Measurements from ENCODE around the gene EVX2. TPM values are rescaled to one million over a fixed set of nuclear protein-coding genes. Genes with fewer than 3 reads are reported as not detected.

EVX2 gene
- total RNA-seq, 1 donor from 2014 or later: not detected

DNA sequence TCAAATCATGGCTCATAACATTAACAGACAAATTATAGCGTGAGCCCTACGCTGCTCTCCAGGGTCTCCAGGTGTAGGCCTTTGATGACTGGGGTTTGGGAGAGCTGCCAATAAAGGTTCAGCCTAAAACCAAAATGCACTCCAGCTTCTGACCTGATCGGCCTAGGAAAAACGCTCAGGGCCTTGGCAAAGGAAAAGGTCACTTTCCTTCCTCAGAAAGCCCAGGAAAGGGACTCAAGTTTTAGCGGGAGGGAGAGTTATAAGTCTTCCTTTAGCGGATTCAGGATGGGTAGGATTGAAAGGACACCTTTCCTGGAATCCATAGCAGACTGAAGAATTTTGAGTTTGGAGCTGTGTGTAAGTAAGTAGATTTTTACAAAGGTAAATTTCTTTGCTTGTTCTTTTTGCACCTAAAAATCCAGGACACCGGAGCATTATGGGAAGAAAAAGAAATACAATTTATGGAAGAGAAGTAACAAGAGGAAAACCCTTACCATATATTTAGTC lies 8.8 kb downstream of the EVX2 start:
- H3K27me3 ChIP-seq: peaks cover 100% of the 10 kb centered on the region
- DNase-seq (ENCODE audit: low spot score): no peak
- Mint-ChIP-seq H3K36me3 (no peaks in the 10 kb centered on the region), H3K4me3 (no peak overlapping the region), H3K27ac (no peak overlapping the region), H3K9me3 (peaks cover 5% of the 10 kb centered on the region), H3K27me3 (ENCODE audit: insufficient read depth, low read depth) (peaks cover 88% of the 10 kb centered on the region), H3K4me1 (peaks cover 6% of the 10 kb centered on the region)
- no peak overlapping the region for H3K9ac ChIP-seq
- H3K27ac ChIP-seq: no peak overlapping the region
- H3K4me2 ChIP-seq: no peak overlapping the region
- H3K36me3 ChIP-seq: no peaks in the 10 kb centered on the region
- H3K4me1 ChIP-seq: no peaks in the 10 kb centered on the region
- peaks cover 17% of the 10 kb centered on the region for H3F3A ChIP-seq (ENCODE audit: low read depth)
- TF ChIP-seq, protein P1, sequence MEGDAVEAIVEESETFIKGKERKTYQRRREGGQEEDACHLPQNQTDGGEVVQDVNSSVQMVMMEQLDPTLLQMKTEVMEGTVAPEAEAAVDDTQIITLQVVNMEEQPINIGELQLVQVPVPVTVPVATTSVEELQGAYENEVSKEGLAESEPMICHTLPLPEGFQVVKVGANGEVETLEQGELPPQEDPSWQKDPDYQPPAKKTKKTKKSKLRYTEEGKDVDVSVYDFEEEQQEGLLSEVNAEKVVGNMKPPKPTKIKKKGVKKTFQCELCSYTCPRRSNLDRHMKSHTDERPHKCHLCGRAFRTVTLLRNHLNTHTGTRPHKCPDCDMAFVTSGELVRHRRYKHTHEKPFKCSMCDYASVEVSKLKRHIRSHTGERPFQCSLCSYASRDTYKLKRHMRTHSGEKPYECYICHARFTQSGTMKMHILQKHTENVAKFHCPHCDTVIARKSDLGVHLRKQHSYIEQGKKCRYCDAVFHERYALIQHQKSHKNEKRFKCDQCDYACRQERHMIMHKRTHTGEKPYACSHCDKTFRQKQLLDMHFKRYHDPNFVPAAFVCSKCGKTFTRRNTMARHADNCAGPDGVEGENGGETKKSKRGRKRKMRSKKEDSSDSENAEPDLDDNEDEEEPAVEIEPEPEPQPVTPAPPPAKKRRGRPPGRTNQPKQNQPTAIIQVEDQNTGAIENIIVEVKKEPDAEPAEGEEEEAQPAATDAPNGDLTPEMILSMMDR (IDR thresholded peaks at IDR 0.05): no peak
- TF ChIP-seq EZH2 (IDR thresholded peaks at IDR 0.05): peak; percentile 26
- TF ChIP-seq EZH2phosphoT487 (IDR thresholded peaks at IDR 0.05): peak; percentile 59
- no peaks in the 10 kb centered on the region for H3K79me2 ChIP-seq (ENCODE audit: low read depth)
- no peak overlapping the region for H3K4me3 ChIP-seq
- peaks cover 69% of the 10 kb centered on the region for H4K20me1 ChIP-seq (ENCODE audit: low read depth)
- H2AFZ ChIP-seq (replicated peaks): no peak overlapping the region
- H3K9me3 ChIP-seq (ENCODE audit: low read depth): no peaks in the 10 kb centered on the region

DNA sequence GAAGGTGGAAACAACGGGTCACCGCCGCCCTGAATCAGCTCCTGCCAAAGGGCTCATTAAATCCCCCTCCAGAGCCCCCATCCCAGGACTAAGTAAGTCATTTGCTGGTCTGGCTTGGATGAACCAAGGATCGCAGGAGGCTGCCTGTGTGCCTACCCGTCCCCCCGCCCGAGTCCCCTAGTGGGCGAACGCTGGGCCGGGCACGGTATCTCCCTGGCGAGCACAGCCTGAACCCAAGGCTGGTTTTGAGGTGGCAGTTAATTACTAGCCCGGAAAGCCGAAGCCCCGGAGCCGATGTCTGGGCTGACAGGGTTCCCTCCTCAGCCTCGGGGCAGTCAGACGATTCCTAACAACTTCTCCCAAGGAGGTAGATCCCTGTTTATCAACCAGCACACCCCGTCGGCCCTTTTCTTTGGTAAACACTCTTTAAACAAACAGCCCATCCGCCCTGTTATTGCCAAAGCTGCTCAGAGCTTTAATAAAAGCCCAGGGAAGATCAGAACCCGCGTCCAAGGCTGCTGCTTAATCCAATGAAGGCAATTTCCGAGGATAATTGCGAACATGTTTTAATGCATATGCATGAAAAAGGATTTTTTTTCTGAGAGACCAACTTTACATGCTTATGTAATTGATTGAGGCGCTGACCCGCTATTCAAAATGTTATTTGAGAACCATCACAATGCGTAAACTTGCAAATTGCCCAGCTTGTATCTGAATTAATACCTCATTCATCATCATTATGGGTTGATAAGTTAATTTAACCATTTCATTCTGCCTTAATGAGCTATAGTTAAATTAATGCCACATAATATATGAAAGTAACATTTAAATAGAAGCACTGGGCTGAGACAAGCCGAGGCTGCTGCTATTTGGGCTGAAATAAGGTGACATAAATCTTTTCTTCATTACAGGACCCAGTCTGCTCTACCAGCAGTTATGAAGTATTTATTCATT lies 10.5 kb downstream of the EVX2 start:
- Histone ChIP-seq H4K20me1 (ENCODE audit: low read depth) (peaks cover 70% of the 10 kb centered on the region), H2AFZ (replicated peaks) (no peak overlapping the region), H3K27me3 (peaks cover 100% of the 10 kb centered on the region), H3K4me2 (no peak overlapping the region), H3K9ac (no peak overlapping the region), H3K4me1 (no peaks in the 10 kb centered on the region), H3K27ac (no peak overlapping the region), H3F3A (ENCODE audit: low read depth) (peaks cover 3% of the 10 kb centered on the region), H3K4me3 (no peak overlapping the region), H3K79me2 (ENCODE audit: low read depth) (no peaks in the 10 kb centered on the region), H3K9me3 (ENCODE audit: low read depth) (no peaks in the 10 kb centered on the region), H3K36me3 (no peaks in the 10 kb centered on the region)
- Mint-ChIP-seq H3K4me3 (no peak overlapping the region), H3K27me3 (ENCODE audit: insufficient read depth, low read depth) (peaks cover 90% of the 10 kb centered on the region), H3K9me3 (peaks cover 5% of the 10 kb centered on the region), H3K27ac (no peak overlapping the region), H3K36me3 (no peaks in the 10 kb centered on the region), H3K4me1 (peaks cover 6% of the 10 kb centered on the region)
- peak; percentile 50 for DNase-seq (ENCODE audit: low spot score)
- TF ChIP-seq EZH2phosphoT487 (IDR thresholded peaks at IDR 0.05) (peak; percentile 70), EZH2 (IDR thresholded peaks at IDR 0.05) (peak; percentile 91)
- TF ChIP-seq, protein P1 (IDR thresholded peaks at IDR 0.05): no peak

DNA sequence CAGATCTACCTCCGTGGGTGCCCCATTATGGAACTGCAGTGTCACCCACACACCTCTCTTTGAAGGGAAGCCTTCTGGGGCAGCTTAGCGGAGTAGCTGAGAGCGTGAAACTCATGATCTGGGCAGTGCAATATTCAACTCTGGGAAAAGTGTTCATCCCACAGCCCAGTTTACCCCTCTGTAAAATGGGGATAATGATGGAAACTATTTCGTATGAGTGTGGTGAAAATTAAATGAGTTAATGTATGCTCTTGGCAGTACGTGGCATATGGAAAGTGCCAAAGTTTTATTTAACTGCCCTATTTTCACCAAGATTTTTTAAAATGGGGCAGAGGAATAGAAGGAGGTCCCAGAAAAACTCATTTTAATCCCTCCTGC lies 11.5 kb downstream of the EVX2 start:
- Histone ChIP-seq H3K9ac (no peak overlapping the region), H3K4me2 (no peak overlapping the region), H2AFZ (replicated peaks) (no peak overlapping the region), H3K36me3 (no peaks in the 10 kb centered on the region), H3K27ac (no peak overlapping the region), H3K79me2 (ENCODE audit: low read depth) (no peaks in the 10 kb centered on the region), H3K27me3 (peaks cover 100% of the 10 kb centered on the region), H3K4me1 (peaks cover 6% of the 10 kb centered on the region), H4K20me1 (ENCODE audit: low read depth) (peaks cover 75% of the 10 kb centered on the region), H3K9me3 (ENCODE audit: low read depth) (no peaks in the 10 kb centered on the region), H3F3A (ENCODE audit: low read depth) (peaks cover 3% of the 10 kb centered on the region), H3K4me3 (no peak overlapping the region)
- Mint-ChIP-seq H3K4me1 (peaks cover 10% of the 10 kb centered on the region), H3K27me3 (ENCODE audit: insufficient read depth, low read depth) (peaks cover 93% of the 10 kb centered on the region), H3K4me3 (no peak overlapping the region), H3K27ac (no peak overlapping the region), H3K36me3 (no peaks in the 10 kb centered on the region), H3K9me3 (peaks cover 5% of the 10 kb centered on the region)
- DNase-seq (ENCODE audit: low spot score): no peak
- TF ChIP-seq EZH2 (IDR thresholded peaks at IDR 0.05) (no peak), EZH2phosphoT487 (IDR thresholded peaks at IDR 0.05) (peak; percentile 8)

All from neural progenitor cell (in vitro differentiated cells).